Measurements from ENCODE around the gene MAPK8IP2.

MAPK8IP2 gene

GRCh38 chr22:50599816-50600455 is 657 bp upstream of the MAPK8IP2 start:
- H3K4me2 ChIP-seq (ENCODE audit: insufficient read depth, low read length) = no peak overlapping the region
- no peak overlapping the region for H3K27ac ChIP-seq (ENCODE audit: low read length)
- no peak overlapping the region for H2AFZ ChIP-seq (ENCODE audit: low read depth, low read length)
- H3K4me1 ChIP-seq (ENCODE audit: insufficient read depth, low read length) = no peaks in the 10 kb centered on the region
- H4K20me1 ChIP-seq (ENCODE audit: insufficient read depth, low read length) = no peaks in the 10 kb centered on the region; the same call in 1 of the 2 replicates
- ATAC-seq (ENCODE audit: insufficient read depth, low read depth) (peak; percentile 64), DNase-seq (peak; percentile 45)
- no peaks in the 10 kb centered on the region for H3K79me2 ChIP-seq (ENCODE audit: insufficient read depth, low read length)
- H3K9ac ChIP-seq (ENCODE audit: low read depth, low read length) = no peak overlapping the region
- no peaks in the 10 kb centered on the region for H3K9me3 ChIP-seq (ENCODE audit: insufficient read depth, low read length, severe bottlenecking)
- H3K36me3 ChIP-seq (ENCODE audit: insufficient read depth, low read length) = no peaks in the 10 kb centered on the region
- H3K4me3 ChIP-seq (ENCODE audit: low read depth in 1 of 2, low read length in 2 of 2) = no peak overlapping the region
- TF ChIP-seq CTCF (IDR thresholded peaks at IDR 0.05; ENCODE audit: borderline replicate concordance, extremely low read depth, low read length, poor library complexity, severe bottlenecking) (no peak), EZH2 (IDR thresholded peaks at IDR 0.05; ENCODE audit: borderline replicate concordance, low read depth, low read length, severe bottlenecking) (no peak)
- H3K27me3 ChIP-seq (ENCODE audit: insufficient read depth, low read length, poor library complexity) = no peaks in the 10 kb centered on the region

DNA sequence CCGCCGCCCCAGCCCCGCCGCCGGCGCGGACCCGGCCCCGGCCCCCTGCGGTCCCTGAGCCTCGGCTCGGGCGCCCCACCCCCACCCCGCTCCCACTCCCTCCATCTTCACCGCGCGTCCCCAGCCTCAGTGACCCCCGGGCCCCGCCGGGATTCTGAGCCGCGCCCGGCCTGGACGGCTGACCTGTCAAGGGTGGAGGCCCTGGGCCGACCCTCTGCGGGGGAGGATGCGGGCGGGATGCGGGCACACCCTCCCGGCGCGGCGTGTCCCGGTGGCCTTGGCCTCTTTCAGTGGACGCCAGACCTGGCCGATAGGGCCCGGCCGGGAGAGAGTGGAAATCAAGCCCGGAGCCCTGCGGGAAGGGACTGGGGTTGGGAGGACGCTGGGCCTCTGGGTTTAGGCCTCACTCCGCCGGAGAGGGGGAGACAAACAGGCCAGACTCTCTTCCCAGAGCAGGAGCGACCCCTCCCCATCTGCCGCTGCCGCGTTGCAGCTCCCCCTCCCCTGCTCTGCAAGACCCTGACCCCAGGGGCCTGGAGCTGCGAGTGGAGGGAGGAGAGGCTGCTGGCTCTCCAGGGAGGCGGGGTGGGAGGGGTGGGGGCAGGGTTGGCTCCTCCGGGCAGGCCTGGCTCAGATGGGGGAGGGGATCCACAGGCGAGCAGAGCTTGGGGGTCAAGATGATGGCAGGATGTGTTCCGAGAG is 525 bp downstream of the MAPK8IP2 start:
- H3K4me1 ChIP-seq (ENCODE audit: insufficient read depth, low read length) = no peaks in the 10 kb centered on the region
- no peaks in the 10 kb centered on the region for H3K36me3 ChIP-seq (ENCODE audit: insufficient read depth, low read length)
- H3K4me2 ChIP-seq (ENCODE audit: insufficient read depth, low read length) = no peak overlapping the region
- H3K9ac ChIP-seq (ENCODE audit: low read depth, low read length) = no peak overlapping the region
- no peak overlapping the region for H3K4me3 ChIP-seq (ENCODE audit: low read depth in 1 of 2, low read length in 2 of 2)
- H3K27me3 ChIP-seq (ENCODE audit: insufficient read depth, low read length, poor library complexity) = no peaks in the 10 kb centered on the region
- H3K79me2 ChIP-seq (ENCODE audit: insufficient read depth, low read length) = no peaks in the 10 kb centered on the region
- H3K9me3 ChIP-seq (ENCODE audit: insufficient read depth, low read length, severe bottlenecking) = no peaks in the 10 kb centered on the region
- no peak overlapping the region for H3K27ac ChIP-seq (ENCODE audit: low read length)
- no peaks in the 10 kb centered on the region; the same call in 1 of the 2 replicates for H4K20me1 ChIP-seq (ENCODE audit: insufficient read depth, low read length)
- DNase-seq = no peak
- TF ChIP-seq EZH2 (IDR thresholded peaks at IDR 0.05; ENCODE audit: borderline replicate concordance, low read depth, low read length, severe bottlenecking) (no peak), CTCF (IDR thresholded peaks at IDR 0.05; ENCODE audit: borderline replicate concordance, extremely low read depth, low read length, poor library complexity, severe bottlenecking) (no peak)
- H2AFZ ChIP-seq (ENCODE audit: low read depth, low read length) = no peak overlapping the region
- no peak for ATAC-seq (ENCODE audit: insufficient read depth, low read depth)

GRCh38 chr22:50601669-50602337 is 1.2 kb downstream of the MAPK8IP2 start:
- H2AFZ ChIP-seq (ENCODE audit: low read depth, low read length) = no peak overlapping the region
- H3K27me3 ChIP-seq (ENCODE audit: insufficient read depth, low read length, poor library complexity) = no peaks in the 10 kb centered on the region
- no peaks in the 10 kb centered on the region; the same call in 1 of the 2 replicates for H4K20me1 ChIP-seq (ENCODE audit: insufficient read depth, low read length)
- DNase-seq = no peak
- no peak overlapping the region for H3K27ac ChIP-seq (ENCODE audit: low read length)
- H3K9ac ChIP-seq (ENCODE audit: low read depth, low read length) = no peak overlapping the region
- no peaks in the 10 kb centered on the region for H3K79me2 ChIP-seq (ENCODE audit: insufficient read depth, low read length)
- no peak for TF ChIP-seq CTCF (IDR thresholded peaks at IDR 0.05; ENCODE audit: borderline replicate concordance, extremely low read depth, low read length, poor library complexity, severe bottlenecking)
- no peak overlapping the region for H3K4me3 ChIP-seq (ENCODE audit: low read depth in 1 of 2, low read length in 2 of 2)
- no peaks in the 10 kb centered on the region for H3K36me3 ChIP-seq (ENCODE audit: insufficient read depth, low read length)
- ATAC-seq (ENCODE audit: insufficient read depth, low read depth) = no peak
- H3K9me3 ChIP-seq (ENCODE audit: insufficient read depth, low read length, severe bottlenecking) = no peaks in the 10 kb centered on the region
- no peaks in the 10 kb centered on the region for H3K4me1 ChIP-seq (ENCODE audit: insufficient read depth, low read length)
- H3K4me2 ChIP-seq (ENCODE audit: insufficient read depth, low read length) = no peak overlapping the region

Data from DND-41 (cell line).